Keratinocyte (primary cell): ENCODE data around the gene CLDND2. TPM values are rescaled to one million over a fixed set of nuclear protein-coding genes. Genes with fewer than 3 reads are reported as not detected.
A peak's percentile ranks its signal among the peaks of the same experiment; 100 is the strongest.

ENCODE experiments used
- DNase-seq: peaks from one replicate; pipeline ENCODE4 v3.0.0-alpha.2; 2011; ENCODE audit warnings: low read depth, missing footprints, low spot score
- FAIRE-seq: peaks from 2 replicates; lab custom pipeline; 2011; peaks lifted over from hg19 to GRCh38; lab: Jason Lieb, UNC
- H2AFZ ChIP-seq: 2 replicates; pipeline ENCODE4 v1.6.0; 2012; ENCODE audit warnings: low read length, control low read depth, inconsistent platforms; ENCODE audit not compliant: control insufficient read depth
- H3K27ac ChIP-seq: 2 replicates; pipeline ENCODE4 v1.5.1; 2011; ENCODE audit warnings: low read length; ENCODE audit not compliant: control insufficient read depth, insufficient read depth
- H3K27me3 ChIP-seq: 3 replicates; pipeline ENCODE4 v1.6.0; 2011; ENCODE audit warnings: low read length; ENCODE audit not compliant: control insufficient read depth, insufficient read depth; ENCODE audit errors: extremely low read depth
- H3K36me3 ChIP-seq, 2 experiments: 2 replicates in 1 of 2; 3 replicates in 1 of 2; pipeline ENCODE4 v1.5.1; 2011; ENCODE audit warnings: low read length in 2 of 2, mild to moderate bottlenecking in 1 of 2; ENCODE audit not compliant: control insufficient read depth in 2 of 2, insufficient read depth in 2 of 2; ENCODE audit errors: extremely low read depth in 1 of 2
- H3K4me1 ChIP-seq: 3 replicates; pipeline ENCODE4 v1.5.1; 2011; ENCODE audit warnings: low read length; ENCODE audit not compliant: control insufficient read depth, insufficient read depth; ENCODE audit errors: extremely low read depth
- H3K4me2 ChIP-seq: 3 replicates; pipeline ENCODE4 v1.6.0; 2011; ENCODE audit warnings: low read depth, low read length; ENCODE audit not compliant: control insufficient read depth, insufficient read depth; ENCODE audit errors: extremely low read depth
- H3K4me3 ChIP-seq, 3 experiments: fragments of 200-600 bp in 1 of 3; sonication (generic) in 1 of 3; 2 replicates in 2 of 3; 3 replicates in 1 of 3; pipeline ENCODE4 v1.5.1; 2011 to 2016; ENCODE audit warnings: low read length in 3 of 3, mild to moderate bottlenecking in 3 of 3, control low read depth in 2 of 3, inconsistent platforms in 1 of 3, low read depth in 1 of 3, mixed read lengths in 1 of 3, mixed run types in 1 of 3, moderate library complexity in 1 of 3; ENCODE audit not compliant: control insufficient read depth in 2 of 3, insufficient read depth in 2 of 3; ENCODE audit errors: extremely low read depth in 1 of 3
- H3K79me2 ChIP-seq: 2 replicates; pipeline ENCODE4 v1.6.0; 2012; ENCODE audit warnings: low read length; ENCODE audit not compliant: control insufficient read depth, insufficient read depth
- H3K9ac ChIP-seq: 3 replicates; pipeline ENCODE4 v1.6.0; 2011; ENCODE audit warnings: low read length; ENCODE audit not compliant: control insufficient read depth, insufficient read depth; ENCODE audit errors: extremely low read depth
- H3K9me1 ChIP-seq: 3 replicates; pipeline ENCODE4 v1.6.0; 2011; ENCODE audit warnings: low read length; ENCODE audit not compliant: control insufficient read depth, insufficient read depth; ENCODE audit errors: extremely low read depth
- H3K9me3 ChIP-seq: 2 replicates; pipeline ENCODE4 v1.5.1; 2012; ENCODE audit warnings: low read depth, low read length; ENCODE audit not compliant: control insufficient read depth
- H4K20me1 ChIP-seq: 3 replicates; pipeline ENCODE4 v1.6.0; 2011; ENCODE audit warnings: low read length; ENCODE audit not compliant: control insufficient read depth, insufficient read depth; ENCODE audit errors: extremely low read depth
- CTCF ChIP-seq, 3 experiments: IDR thresholded peaks in 1 of 3; conservative IDR thresholded peaks in 1 of 3; optimal IDR thresholded peaks in 1 of 3; 2 replicates in 2 of 3; 3 replicates in 1 of 3; pipeline versions ENCODE3 to v1.5.1; 2011; ENCODE audit warnings: low read length in 3 of 3, mild to moderate bottlenecking in 3 of 3, moderate library complexity in 2 of 3, control low read depth in 1 of 3, inconsistent platforms in 1 of 3; ENCODE audit not compliant: insufficient read depth in 2 of 3; ENCODE audit errors: extremely low read depth in 1 of 3
- EZH2 ChIP-seq: IDR thresholded peaks from one replicate; pipeline ENCODE4 v1.6.1; 2012; ENCODE audit warnings: inconsistent platforms, mild to moderate bottlenecking, low read length, moderate library complexity
- dilution Hi-C: fragments of 300-500 bp; cut with MboI; formaldehyde crosslinking; loops from one replicate; pipeline ENCODE4 v1.7.0; 2020; ENCODE audit warnings: low sequenced_read_pairs; ENCODE audit not compliant: extremely low pct_ligation_motif_present
- polyA plus RNA-seq, 5 experiments: library from polyadenylated mRNA; depleted of rRNA in 3 of 5; stranded (reverse) in 3 of 5; stranded (forward) in 1 of 5; unstranded in 1 of 5; fragments of >200 nt; gene quantifications; 1 replicate in 1 of 5; 2 replicates in 3 of 5; 3 replicates in 1 of 5; pipeline versions ENCODE4 v1.2.1 to v1.2.3, GENCODE V29; 2011 to 2012; ENCODE audit warnings: missing spikeins in 2 of 5, low read depth in 1 of 5, low replicate concordance in 1 of 5

The CLDND2 gene
- polyA plus RNA-seq, 1 donor (not counting 4 experiments of a cell fraction or from before 2014, with no cell fraction given): 0.37 TPM

DNA sequence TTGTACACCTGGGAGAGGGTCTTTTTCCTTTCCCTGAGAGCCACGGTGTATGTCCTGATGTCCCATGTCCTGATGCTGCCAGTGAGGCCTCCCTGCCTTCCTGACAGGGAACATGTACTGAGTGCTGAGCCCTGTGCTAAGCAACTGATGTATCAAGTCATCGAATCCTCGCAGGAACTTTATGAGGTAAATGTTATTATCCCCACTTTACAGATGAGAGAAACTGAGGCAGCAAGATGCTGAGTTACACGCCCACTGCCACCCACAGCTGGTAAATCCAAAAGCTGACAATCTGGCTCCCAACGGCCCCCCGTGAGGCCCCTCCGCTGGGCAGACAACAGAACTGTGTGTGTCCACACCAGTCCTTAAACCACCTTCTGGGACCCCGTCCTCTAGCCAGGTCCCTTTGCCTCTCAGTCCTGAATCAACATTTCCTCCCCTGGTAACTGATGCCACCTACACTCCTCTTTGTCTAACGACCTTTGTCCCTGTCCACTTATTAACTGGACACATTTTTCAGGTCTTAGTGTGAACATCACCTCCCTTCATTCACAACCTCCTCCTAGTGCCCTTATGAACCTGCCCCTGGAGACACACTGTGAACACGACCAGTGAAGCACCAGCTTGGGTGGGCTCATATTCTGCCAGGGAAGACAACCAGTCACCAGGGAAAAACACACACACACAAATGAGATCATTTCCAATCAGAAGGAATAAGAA is 21.4 kb downstream of the CLDND2 start:
- Histone ChIP-seq H3K27ac (no peak overlapping the region), H3K9me3 (no peaks in the 10 kb centered on the region), H3K4me2 (no peak overlapping the region), H4K20me1 (no peaks in the 10 kb centered on the region), H2AFZ (no peak overlapping the region), H3K9me1 (no peaks in the 10 kb centered on the region), H3K4me1 (no peaks in the 10 kb centered on the region), H3K79me2 (no peaks in the 10 kb centered on the region), H3K4me3 (no peak overlapping the region), H3K36me3 (peaks cover 4 to 20% of the 10 kb centered on the region in 2 experiments), H3K9ac (no peak overlapping the region), H3K27me3 (no peaks in the 10 kb centered on the region)
- dilution Hi-C loops: no loop called here
- no peak for FAIRE-seq
- TF ChIP-seq CTCF (optimal IDR thresholded peaks at IDR 0.05 in 1 of 3, IDR thresholded peaks at IDR 0.05 in 1 of 3, conservative IDR thresholded peaks at IDR 0.05 in 1 of 3; ENCODE audit: extremely low read depth in 1 of 3, insufficient read depth in 2 of 3, low read length in 3 of 3) (no peak), EZH2 (no peak)
- no peak for DNase-seq

DNA sequence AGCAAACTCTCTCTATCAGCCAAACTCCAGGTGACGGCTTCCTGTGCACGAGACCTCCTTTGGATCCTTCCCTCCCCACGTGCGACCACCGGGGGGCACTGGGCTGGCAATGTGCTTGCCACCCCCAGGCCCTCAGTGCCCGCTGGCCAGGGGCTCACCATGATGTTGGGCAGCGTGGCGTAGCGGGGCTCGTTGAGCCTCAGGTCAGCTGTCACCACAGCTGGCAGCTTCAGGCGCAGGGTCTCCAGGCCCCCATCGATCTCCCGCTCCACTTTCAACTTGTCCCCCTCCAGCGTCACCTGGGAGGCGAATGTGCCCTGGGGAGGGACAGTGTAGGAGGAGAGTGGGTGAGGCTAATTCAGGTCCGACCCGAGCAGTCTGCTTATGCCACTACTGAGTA is 22.1 kb downstream of the CLDND2 start:
- no peak for FAIRE-seq

More for the DNA sequence above, 22.1 kb downstream of the CLDND2 start:
- no peaks in the 10 kb centered on the region for H4K20me1 ChIP-seq
- H3K4me2 ChIP-seq: no peak overlapping the region
- no peak overlapping the region for H3K27ac ChIP-seq
- no peaks in the 10 kb centered on the region for H3K9me1 ChIP-seq
- no peak overlapping the region for H3K9ac ChIP-seq
- no peaks in the 10 kb centered on the region for H3K79me2 ChIP-seq
- H3K36me3 ChIP-seq: peaks cover 4 to 20% of the 10 kb centered on the region in 2 experiments
- dilution Hi-C loops: no loop called here
- no peaks in the 10 kb centered on the region for H3K27me3 ChIP-seq
- no peak overlapping the region for H3K4me3 ChIP-seq
- H3K9me3 ChIP-seq: no peaks in the 10 kb centered on the region
- TF ChIP-seq CTCF (optimal IDR thresholded peaks at IDR 0.05 in 1 of 3, IDR thresholded peaks at IDR 0.05 in 1 of 3, conservative IDR thresholded peaks at IDR 0.05 in 1 of 3; ENCODE audit: extremely low read depth in 1 of 3, insufficient read depth in 2 of 3, low read length in 3 of 3): peak in 1 of 3 experiments; percentile 15
- TF ChIP-seq EZH2: no peak
- no peak for DNase-seq
- H2AFZ ChIP-seq: no peak overlapping the region
- H3K4me1 ChIP-seq: no peaks in the 10 kb centered on the region
